ENCODE data around the gene ULK1.

- TF ChIP-seq EZH2 (IDR thresholded peaks at IDR 0.05; ENCODE audit: low read length, unreplicated experiment) (no peak), EZH2phosphoT487 (IDR thresholded peaks at IDR 0.05; ENCODE audit: borderline replicate concordance, low read length) (no peak)
These were observed 688 bp downstream of the ULK1 start for GRCh38 chr12:131894981-131895639.

All from PC-3 (cell line).